Left lung (tissue), 10 donors: ENCODE measurements around the gene C6orf89. TPM values are rescaled to one million over a fixed set of nuclear protein-coding genes. Genes with fewer than 3 reads are reported as not detected.

Experiments used
- ATAC-seq: fragments of 200-7000 bp; cut with Tn5 transposase; one replicate; pipeline ENCODE4 v1.9.1; 2020; ENCODE audit warnings: moderate library complexity
- DNase-seq, 4 donors: peaks; one replicate each; pipeline ENCODE4 v3.0.0-alpha.2; 2013 to 2020
- H3K27ac ChIP-seq, 2 donors: fragments of 200-600 bp; sonication (generic) in 1 of 2; one replicate each; pipeline versions ENCODE4 v1.5.0 to v1.8.0; 2020 to 2021
- H3K27me3 ChIP-seq, 2 donors: fragments of 200-600 bp; sonication (generic) in 1 of 2; one replicate each; pipeline versions ENCODE4 v1.5.0 to v1.8.0; 2020 to 2021
- H3K36me3 ChIP-seq, 2 donors: fragments of 200-600 bp; sonication (generic) in 1 of 2; one replicate each; pipeline versions ENCODE4 v1.5.0 to v1.8.0; 2020 to 2021
- H3K4me1 ChIP-seq, 2 donors: fragments of 200-600 bp; one replicate each; pipeline ENCODE4 v1.8.0; 2021
- H3K4me3 ChIP-seq, 2 donors: fragments of 200-600 bp; sonication (generic) in 1 of 2; one replicate each; pipeline versions ENCODE4 v1.5.0 to v1.8.0; 2020 to 2021; ENCODE audit warnings: mild to moderate bottlenecking in 1 of 2
- H3K9me3 ChIP-seq, 2 donors: fragments of 200-600 bp; sonication (generic) in 1 of 2; one replicate each; pipeline versions ENCODE4 v1.5.0 to v1.8.0; 2020 to 2021
- intact Hi-C, 2 donors: fragments of 100-400 bp; cut with DNase I; formaldehyde crosslinking; loops; one replicate each; pipeline versions ENCODE4 v1.11.2 to v1.14.2; 2022
- polyA plus RNA-seq, 6 donors: library from polyadenylated mRNA; unstranded; fragments of 120-200 nt; gene quantifications; one replicate each; pipeline ENCODE4 v1.2.1, GENCODE V29; 2013; ENCODE audit not compliant: insufficient read length in 6 of 6
- total RNA-seq, 2 donors: library from RNA; stranded (reverse); fragmentation: NEBNext Ultra II Directional; extraction: Animal tissue kit (Norgen Biotek cat#: 25700); gene quantifications; one replicate each; pipeline ENCODE4 v1.2.1, GENCODE V29; 2021
- TF ChIP-seq, protein P1 (sequence below), 2 donors: fragments of 200-600 bp; sonication (generic) in 1 of 2; IDR thresholded peaks; one replicate each; pipeline versions ENCODE4 v1.5.0 to v1.8.0; 2021; ENCODE audit warnings: antibody characterized with exemption in 2 of 2
- donor health status: DM: no; HTN: yes; CAD: no.
- donor health status: DM: no; HTN: no; CAD: no.

Gene C6orf89
- total and polyA plus RNA-seq, 8 donors = 43.8 to 59.6 (median 48.0) TPM

DNA sequence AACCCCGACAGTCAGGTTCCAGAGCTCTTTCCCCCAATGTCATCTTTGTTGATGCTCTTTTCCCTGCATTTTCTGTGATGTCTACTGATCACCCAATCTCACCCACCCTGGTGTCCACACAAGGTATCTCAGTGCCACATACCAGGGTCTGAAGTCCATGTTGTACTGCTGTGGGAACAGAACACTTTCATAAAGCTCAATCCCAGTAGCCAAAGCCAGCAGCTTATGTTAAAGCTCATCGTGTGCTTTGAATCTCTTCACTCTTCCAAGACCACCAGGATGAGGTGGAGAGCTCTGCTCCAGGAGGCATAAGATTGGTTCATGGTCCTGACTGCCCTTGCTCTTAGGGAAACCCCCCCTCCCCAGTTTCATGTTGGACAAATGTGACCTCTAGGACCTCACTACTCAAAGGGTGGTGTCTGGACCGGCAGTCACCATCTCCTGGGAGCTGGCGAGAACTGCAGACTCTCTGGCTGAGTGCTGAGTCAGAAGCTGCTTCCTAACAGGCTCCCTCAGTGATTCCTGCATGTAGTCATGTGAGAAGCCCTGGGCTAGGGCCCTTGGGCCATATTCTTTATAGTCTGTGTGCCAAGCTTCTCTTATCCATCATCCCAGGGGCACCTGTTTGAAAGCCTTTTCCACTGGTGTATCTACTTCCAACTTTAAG lies 33.1 kb upstream of the C6orf89 start:
- peaks cover 0 to 24% of the 10 kb centered on the region in 2 donors for H3K36me3 ChIP-seq

DNA sequence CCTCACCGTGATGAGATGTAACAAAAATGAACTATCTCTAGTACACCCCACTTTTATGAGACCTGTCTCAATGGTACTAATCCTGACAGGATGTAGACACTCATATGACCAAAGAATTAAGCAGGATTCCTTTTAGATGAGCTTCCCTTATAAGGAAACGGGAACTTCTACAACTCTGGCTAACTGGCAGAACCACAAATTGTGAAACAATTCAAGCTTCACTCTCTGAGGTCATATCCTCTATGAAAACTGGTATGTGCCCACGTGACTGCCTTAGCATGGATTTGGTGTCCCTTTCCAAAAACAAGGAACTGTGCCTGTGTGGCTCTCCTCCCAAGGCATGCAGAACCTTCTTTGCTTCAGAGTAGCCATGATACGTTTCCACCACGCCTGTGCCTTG lies 32.4 kb upstream of the C6orf89 start:
- Histone ChIP-seq H3K9me3 (peaks cover 0 to 2% of the 10 kb centered on the region in 2 donors), H3K36me3 (peaks cover 0 to 24% of the 10 kb centered on the region in 2 donors), H3K27ac (peak overlapping the region in 1 of 2 donors; percentile 82), H3K4me1 (peaks cover 14 to 45% of the 10 kb centered on the region in 2 donors), H3K4me3 (no peak overlapping the region), H3K27me3 (no peaks in the 10 kb centered on the region)
- intact Hi-C loops = no loop called here
- DNase-seq (peak in 1 of 4 donors; percentile 69), ATAC-seq (peak; percentile 33)
- TF ChIP-seq, protein P1, sequence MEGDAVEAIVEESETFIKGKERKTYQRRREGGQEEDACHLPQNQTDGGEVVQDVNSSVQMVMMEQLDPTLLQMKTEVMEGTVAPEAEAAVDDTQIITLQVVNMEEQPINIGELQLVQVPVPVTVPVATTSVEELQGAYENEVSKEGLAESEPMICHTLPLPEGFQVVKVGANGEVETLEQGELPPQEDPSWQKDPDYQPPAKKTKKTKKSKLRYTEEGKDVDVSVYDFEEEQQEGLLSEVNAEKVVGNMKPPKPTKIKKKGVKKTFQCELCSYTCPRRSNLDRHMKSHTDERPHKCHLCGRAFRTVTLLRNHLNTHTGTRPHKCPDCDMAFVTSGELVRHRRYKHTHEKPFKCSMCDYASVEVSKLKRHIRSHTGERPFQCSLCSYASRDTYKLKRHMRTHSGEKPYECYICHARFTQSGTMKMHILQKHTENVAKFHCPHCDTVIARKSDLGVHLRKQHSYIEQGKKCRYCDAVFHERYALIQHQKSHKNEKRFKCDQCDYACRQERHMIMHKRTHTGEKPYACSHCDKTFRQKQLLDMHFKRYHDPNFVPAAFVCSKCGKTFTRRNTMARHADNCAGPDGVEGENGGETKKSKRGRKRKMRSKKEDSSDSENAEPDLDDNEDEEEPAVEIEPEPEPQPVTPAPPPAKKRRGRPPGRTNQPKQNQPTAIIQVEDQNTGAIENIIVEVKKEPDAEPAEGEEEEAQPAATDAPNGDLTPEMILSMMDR (IDR thresholded peaks at IDR 0.05) = no peak

More for the DNA sequence above, 33.1 kb upstream of the C6orf89 start:
- TF ChIP-seq, protein P1 (IDR thresholded peaks at IDR 0.05) = no peak
- peaks cover 14 to 45% of the 10 kb centered on the region in 2 donors for H3K4me1 ChIP-seq
- DNase-seq (peak in 1 of 4 donors; percentile 51), ATAC-seq (peak; percentile 13)
- intact Hi-C loops = no loop called here
- no peaks in the 10 kb centered on the region for H3K27me3 ChIP-seq
- peak overlapping the region in 1 of 2 donors; percentile 82 for H3K27ac ChIP-seq
- H3K4me3 ChIP-seq = no peak overlapping the region
- H3K9me3 ChIP-seq = peaks cover 0 to 2% of the 10 kb centered on the region in 2 donors

DNA sequence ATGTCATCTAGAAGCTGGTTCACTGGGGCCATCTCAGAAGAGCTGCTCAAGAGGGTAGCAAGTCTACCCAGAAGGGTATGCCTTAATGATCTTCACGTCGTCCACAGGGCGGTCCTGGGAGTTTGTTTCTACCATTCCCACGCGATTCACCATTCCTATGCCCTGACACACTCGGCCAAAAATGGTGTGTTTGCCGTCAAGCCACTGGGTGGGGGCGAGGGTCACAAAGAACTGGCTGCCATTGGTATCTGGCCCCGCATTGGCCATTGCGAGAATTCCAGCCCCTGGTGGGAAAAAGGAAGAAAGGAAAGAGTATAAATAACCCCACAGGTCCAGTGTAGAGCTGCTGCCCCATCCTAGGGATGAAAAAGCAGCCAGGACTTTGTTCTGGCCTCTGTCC lies 30.0 kb upstream of the C6orf89 start:
- H3K27ac ChIP-seq = no peak overlapping the region

GRCh38 chr6:36856277-36856676 lies 29.5 kb upstream of the C6orf89 start:
- H3K36me3 ChIP-seq = peaks cover 0 to 24% of the 10 kb centered on the region in 2 donors
- H3K9me3 ChIP-seq = no peaks in the 10 kb centered on the region
- peaks cover 7 to 22% of the 10 kb centered on the region in 2 donors for H3K4me1 ChIP-seq
- DNase-seq = no peak
- TF ChIP-seq, protein P1 (IDR thresholded peaks at IDR 0.05) = no peak
- ATAC-seq = no peak
- no peaks in the 10 kb centered on the region for H3K27me3 ChIP-seq
- intact Hi-C loops = no loop called here
- H3K27ac ChIP-seq = no peak overlapping the region
- no peak overlapping the region for H3K4me3 ChIP-seq

More for the DNA sequence above, 30.0 kb upstream of the C6orf89 start:
- Histone ChIP-seq H3K27me3 (no peaks in the 10 kb centered on the region), H3K4me1 (peaks cover 7 to 23% of the 10 kb centered on the region in 2 donors), H3K9me3 (peaks cover 0 to under 1% of the 10 kb centered on the region in 2 donors), H3K4me3 (no peak overlapping the region), H3K36me3 (peaks cover 0 to 24% of the 10 kb centered on the region in 2 donors)
- intact Hi-C loops = no loop called here
- ATAC-seq = no peak
- no peak for DNase-seq
- TF ChIP-seq, protein P1 (IDR thresholded peaks at IDR 0.05) = no peak

DNA sequence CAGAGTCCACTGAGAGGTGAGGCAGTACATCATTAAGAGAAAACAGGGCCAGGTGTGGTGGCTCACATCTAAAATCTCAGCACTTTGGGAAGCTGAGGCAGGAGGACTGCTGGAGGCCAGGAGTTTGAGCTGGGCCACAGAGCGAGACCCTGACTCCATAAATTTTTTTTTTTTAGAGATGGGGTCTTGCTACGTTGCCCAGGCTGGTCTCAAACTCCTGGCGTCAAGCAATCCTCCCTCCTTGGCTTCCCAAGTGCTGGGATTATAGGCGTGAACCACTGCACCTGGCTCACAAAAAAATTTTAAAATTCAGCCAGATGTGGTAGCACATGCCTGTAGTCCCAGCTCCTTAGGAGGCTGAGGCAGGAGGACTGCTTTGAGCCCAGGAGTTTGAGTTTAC lies 28.4 kb upstream of the C6orf89 start:
- intact Hi-C loops = no loop called here
- peaks cover 0 to 26% of the 10 kb centered on the region in 2 donors for H3K36me3 ChIP-seq
- H3K27me3 ChIP-seq = no peaks in the 10 kb centered on the region
- no peak overlapping the region for H3K4me3 ChIP-seq
- ATAC-seq (no peak), DNase-seq (no peak)
- TF ChIP-seq, protein P1 (IDR thresholded peaks at IDR 0.05) = no peak
- peaks cover 7 to 13% of the 10 kb centered on the region in 2 donors for H3K4me1 ChIP-seq
- H3K27ac ChIP-seq = no peak overlapping the region
- no peaks in the 10 kb centered on the region for H3K9me3 ChIP-seq
